GM19468 (cell line): ENCODE results near the gene TBXT.
"Not testable (repeated sequence)": the region's sequence is repeated elsewhere in the genome, so short reads cannot be mapped to it uniquely, and the experiment has no call there.

Experiments used
- ATAC-seq: cut with Tn5 transposase; IDR thresholded peaks from one replicate; pipeline ENCODE4 v1.9.1; 2021; ENCODE audit warnings: mild to moderate bottlenecking, moderate library complexity, moderate number of reproducible peaks; ENCODE audit not compliant: unreplicated experiment; ENCODE audit errors: extremely low read depth

The TBXT gene

DNA sequence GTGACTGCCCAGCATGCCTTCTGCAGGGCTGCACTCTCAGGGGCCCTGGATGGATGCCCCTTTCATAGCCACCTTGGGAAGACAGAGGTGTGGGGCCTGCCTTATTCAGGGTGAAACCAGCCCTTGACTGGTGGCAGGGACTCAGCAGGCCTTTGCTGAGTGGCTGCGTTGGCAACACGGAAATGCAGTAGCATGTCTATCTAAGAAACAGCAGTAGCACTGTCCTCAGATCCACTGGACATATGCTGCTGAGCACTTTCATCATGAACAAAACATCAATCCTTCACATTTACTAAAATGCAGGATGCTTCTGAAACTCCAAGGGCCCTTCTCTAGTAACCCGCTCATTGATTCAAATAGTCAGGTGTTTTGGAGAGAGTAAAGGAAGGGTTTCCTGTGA lies 4.9 kb upstream of the TBXT start:
- no peak for ATAC-seq

DNA sequence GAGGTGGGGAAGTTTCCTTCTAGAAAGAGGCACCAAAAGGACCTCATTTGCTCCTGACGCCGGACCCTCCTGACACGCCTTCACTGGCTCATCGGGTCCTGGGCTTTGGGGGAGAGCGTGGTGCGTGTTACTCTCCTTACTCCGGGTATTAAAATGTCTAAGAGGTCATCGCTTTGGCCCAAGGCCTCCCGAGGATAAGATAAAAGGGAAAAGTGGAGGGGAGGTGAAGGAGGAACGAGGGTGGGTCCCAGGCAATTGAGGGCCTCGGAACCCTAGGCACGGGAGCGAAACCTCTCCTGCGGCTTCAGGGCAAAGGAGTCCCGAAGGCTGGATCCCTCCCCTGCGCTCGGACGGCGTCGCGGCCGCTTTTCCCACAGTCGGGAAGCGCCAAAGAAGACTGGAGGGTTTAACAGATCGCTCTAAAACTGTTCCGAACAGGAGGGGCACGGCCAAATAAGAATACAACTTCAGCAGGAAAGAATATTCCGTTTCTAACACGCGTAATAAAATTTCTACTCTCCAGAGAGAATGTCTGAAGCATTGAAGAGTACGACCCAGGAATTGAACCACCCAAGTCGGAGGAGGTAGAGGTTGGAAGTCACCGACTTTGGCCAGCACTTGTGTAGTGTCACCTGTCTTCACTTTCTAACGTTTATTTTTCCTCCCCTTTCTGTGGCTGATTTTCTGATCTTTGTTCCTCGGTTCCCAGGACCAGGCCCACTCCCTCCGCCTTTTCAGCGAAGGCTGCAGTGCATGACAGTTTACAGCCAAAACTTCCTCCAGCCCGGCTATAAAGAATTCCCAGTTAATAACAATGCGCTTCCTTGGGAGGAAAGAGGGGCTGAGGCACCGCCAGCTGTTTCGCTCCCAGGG lies 2.1 kb upstream of the TBXT start:
- no peak for ATAC-seq

DNA sequence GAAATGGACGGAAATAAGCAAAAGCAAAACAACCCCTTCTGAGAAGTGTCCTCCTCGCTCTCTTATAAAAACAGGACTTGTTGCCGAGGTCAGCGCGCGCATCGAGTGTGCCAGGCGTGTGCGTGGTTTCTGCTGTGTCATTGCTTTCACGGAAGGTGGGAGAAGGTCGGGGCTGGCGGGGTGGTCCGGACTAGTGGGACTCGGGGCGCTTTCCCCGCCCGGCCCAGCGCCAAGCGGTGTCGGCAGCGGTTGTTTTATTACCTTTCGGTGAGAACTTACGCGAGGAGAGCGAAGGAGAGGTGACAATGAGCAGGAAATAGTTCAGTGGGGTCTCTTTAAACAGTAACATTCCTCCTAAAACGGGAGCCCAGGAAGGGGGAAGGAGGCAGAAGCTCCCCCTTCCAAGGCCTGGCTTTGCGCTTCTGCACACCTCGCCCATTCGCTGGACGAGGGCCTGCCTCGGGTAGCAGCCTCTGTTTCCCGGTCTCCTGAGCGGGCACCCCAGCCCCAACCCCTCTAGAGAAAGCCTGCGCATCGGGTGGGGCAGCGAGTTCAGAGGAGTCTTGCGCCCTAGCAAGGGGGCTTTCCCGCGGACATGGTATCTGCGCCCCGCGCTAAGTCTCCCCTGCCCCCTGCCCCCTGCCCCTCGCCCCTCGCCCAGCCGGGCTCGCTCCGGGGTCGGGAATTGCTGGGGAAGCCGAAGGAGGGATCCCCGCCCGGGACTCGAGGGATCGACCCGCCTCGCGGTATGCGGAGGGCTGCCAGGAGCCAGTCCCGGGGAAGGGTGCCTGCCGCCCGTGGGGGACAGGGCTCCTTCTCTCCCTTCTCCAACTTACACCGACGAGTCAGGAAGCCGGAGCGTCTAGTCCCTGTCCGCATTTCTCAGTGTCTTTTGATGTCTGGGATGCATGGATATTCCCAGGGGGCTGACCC lies 1.2 kb upstream of the TBXT start:
- no peak for ATAC-seq

- no peak for ATAC-seq
Observed at GRCh38 chr6:166167258-166167731, 356 bp downstream of the TBXT start.

- no peak for ATAC-seq
Observed at GRCh38 chr6:166166314-166167257, 1.1 kb downstream of the TBXT start.

DNA sequence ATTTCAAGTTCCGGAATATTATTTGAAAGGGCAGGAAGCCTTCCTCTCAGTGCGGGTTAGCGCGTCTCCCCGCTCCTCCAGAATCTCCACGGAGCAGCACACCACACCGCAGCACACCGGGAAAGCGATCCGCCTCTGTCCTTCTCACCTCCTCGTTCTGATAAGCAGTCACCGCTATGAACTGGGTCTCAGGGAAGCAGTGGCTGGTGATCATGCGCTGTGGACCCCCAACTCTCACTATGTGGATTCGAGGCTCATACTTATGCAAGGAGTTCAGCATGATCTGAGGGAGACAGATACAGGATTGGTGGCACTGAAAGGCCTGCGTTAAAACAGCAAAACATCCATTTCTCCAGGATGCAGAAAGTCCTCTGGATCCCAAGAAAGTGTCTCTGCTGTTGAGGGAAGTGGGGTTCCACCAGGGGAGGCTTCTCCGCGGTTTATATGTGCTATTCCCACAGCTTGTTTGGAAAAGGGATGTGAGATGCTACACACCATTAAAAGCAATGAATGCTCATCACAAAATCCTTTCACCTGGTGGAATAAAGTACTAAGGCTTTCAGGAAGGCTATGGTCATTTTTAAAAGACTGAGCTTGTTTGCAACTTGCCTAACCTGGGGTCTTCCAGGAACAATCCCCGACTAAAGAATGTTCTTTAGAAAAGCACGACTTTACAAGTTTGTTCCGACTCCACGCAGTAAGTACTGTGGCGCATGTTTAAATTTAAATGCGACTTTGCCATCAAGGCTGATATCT lies 1.9 kb downstream of the TBXT start:
- ATAC-seq, result no peak

- no peak for ATAC-seq
Observed at GRCh38 chr6:166162599-166163342, 4.9 kb downstream of the TBXT start.

- no peak for ATAC-seq
Observed at GRCh38 chr6:166157930-166158617, 9.6 kb downstream of the TBXT start.

- ATAC-seq, result no peak
Observed at GRCh38 chr6:166156942-166157341, 10.7 kb downstream of the TBXT start.

DNA sequence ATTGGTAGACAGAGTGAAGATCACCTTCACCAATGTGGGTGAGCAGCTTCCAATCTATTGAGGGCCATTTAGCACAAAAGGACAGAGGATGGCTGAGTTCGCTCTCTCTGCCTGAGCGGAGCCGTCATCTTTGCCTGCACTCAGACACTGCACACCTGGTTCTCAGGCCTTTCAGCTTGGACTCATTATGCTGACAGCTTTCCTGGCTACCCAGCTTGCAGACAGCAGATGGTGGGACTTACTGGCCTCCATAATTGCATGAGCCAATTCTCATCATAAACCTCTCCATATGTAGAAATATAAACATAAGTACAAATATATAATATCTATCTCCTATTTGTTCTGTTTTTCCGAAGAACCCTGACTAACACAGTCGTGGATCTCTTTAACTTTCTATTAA lies 13.7 kb downstream of the TBXT start:
- ATAC-seq, result no peak

DNA sequence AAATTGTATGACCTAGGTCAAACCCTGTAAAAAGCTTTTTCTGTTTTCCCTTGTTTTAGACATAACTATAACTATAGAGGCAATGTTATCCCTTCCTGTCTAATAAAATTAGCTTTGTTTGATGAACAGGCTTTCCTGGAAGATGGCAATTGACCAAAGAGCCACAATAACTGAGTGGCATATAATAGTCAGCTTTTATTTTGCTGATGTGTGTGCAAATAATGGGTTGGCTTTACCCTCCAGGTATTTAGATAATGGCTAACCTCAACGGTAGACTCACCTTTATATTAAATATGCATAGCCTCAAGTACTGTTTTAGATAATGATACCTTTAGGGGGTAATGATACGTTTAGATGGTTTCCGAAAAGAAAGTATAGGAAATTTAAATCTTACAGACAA lies 15.0 kb downstream of the TBXT start:
- no peak for ATAC-seq

DNA sequence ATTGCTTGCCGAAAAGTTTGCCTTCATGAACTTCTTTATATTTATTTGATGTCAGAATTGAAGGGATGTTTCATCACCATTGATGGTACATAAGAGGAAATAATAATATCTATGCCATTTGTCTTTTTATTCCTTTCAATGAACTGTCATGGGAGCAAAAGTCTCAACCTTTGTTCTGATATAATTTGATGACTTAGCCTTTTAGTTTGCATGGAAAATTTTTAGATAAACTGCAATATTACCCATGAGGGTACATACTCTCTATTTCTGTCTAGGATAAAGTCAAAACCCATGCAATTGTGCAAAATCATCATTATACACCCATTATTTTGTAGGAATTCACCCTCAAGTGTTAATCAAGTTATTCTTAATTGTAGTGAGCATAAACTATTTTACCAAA lies 15.9 kb downstream of the TBXT start:
- no peak for ATAC-seq

DNA sequence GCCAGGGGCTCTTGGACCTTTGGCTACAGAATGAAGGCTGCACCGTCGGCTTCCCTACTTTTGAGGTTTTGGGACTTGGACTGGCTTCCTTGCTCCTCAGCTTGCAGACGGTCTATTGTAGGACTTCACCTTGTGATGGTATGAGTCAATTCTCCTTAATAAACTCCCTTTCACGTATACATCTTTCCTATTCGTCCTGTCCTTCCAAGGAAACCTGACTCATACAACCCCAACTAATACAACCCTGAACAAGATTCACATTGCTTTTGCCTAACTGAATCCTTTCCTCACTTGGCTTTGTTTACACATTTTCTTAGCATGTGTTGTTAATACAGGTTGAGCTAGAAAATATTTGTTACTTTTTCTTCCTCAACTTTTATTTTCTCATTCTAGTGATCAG lies 21.9 kb downstream of the TBXT start:
- no peak for ATAC-seq

- ATAC-seq, result no peak
Observed at GRCh38 chr6:166143011-166143410, 24.6 kb downstream of the TBXT start.

GRCh38 chr6:166127624-166128472 lies 39.8 kb downstream of the TBXT start:
- no peak for ATAC-seq

DNA sequence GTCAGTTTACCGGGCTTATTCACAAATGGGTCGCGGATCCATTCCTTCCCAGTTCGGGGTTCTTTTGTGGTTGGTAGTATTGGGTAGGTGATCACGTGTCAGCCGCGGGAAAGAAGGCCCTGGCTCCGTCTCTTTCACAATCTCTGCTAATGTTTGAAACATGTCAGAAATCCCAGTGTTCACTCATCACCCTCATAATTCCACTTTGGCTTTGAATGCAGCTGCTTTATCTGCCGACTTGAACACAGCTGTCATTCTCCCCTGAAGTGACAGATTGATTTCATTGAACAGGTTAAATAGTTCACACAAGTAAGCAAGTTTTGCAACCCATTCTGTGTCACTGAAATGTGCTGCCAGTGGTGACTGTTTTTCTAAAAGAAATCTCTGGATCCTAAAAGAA lies 44.5 kb downstream of the TBXT start:
- ATAC-seq, result not testable (repeated sequence)

DNA sequence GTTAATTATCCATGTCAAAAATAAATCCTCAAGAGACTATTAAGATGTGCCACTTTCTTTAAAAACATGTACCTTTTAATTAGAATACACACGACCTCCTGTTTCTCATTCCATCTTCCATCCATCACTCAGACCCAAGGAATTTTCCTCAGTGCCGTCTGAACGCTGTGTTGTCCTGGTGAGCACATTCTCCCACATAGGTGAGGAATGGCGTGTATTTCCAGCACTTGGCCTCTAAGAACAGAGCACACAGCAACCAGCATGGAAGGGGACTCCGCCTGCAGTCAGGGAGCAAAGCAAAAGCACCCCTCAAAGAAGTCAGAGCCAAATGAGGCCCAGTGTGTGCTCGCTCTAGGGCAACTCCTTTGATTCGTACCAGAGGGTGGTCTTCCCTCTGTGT lies 45.9 kb downstream of the TBXT start:
- ATAC-seq, result no peak
